SH-SY5Y (cell line): Measurements from ENCODE around the gene TGM3.

ENCODE experiments used
- GATA2 ChIP-seq: IDR thresholded peaks from 2 replicates; pipeline ENCODE4 v1.6.1; 2011; ENCODE audit warnings: mild to moderate bottlenecking, low read depth, low read length
- GATA3 ChIP-seq: IDR thresholded peaks from 2 replicates; pipeline ENCODE4 v1.6.1; 2011; ENCODE audit warnings: low read depth, mild to moderate bottlenecking, low read length, moderate library complexity

GRCh38 chr20:2313316-2313715 is 17.5 kb downstream of the TGM3 start:
- TF ChIP-seq GATA2 (no peak), GATA3 (no peak)
